CD14-positive monocyte (primary cell): ENCODE data around the gene SUGCT. TPM values are rescaled to one million over a fixed set of nuclear protein-coding genes. Genes with fewer than 3 reads are reported as not detected.
"Not testable (repeated sequence)": the region's sequence is repeated elsewhere in the genome, so short reads cannot be mapped to it uniquely, and the experiment has no call there.

Experiments used
- DNase-seq, 3 donors: peaks; one replicate each; pipeline ENCODE4 v3.0.0-alpha.2; 2011 to 2022
- H2AFZ ChIP-seq: 2 replicates; pipeline ENCODE4 v1.6.0; 2012; ENCODE audit warnings: mild to moderate bottlenecking, low read depth, low read length, inconsistent platforms; ENCODE audit not compliant: insufficient read depth, poor library complexity, severe bottlenecking
- H3K27ac ChIP-seq, 2 donors: 1 replicate in 1 of 2; 2 replicates in 1 of 2; pipeline ENCODE4 v1.5.1; 2012 to 2013; ENCODE audit warnings: low read length in 2 of 2, control low read depth in 1 of 2, inconsistent platforms in 1 of 2, low read depth in 1 of 2, mild to moderate bottlenecking in 1 of 2
- H3K27me3 ChIP-seq, 2 donors: one replicate each; pipeline versions ENCODE4 v1.6.0 to v1.6.1; 2011 to 2013; ENCODE audit warnings: low read length in 2 of 2; ENCODE audit not compliant: control insufficient read depth in 2 of 2, insufficient read depth in 2 of 2
- H3K36me3 ChIP-seq, 2 donors: replicated peaks in 1 of 2; 1 replicate in 1 of 2; 2 replicates in 1 of 2; pipeline versions ENCODE4 v1.5.1 to v1.6.1; 2012 to 2013; ENCODE audit warnings: low read length in 2 of 2, control low read depth in 1 of 2, inconsistent platforms in 1 of 2, mild to moderate bottlenecking in 1 of 2; ENCODE audit not compliant: insufficient read depth in 2 of 2, control insufficient read depth in 1 of 2
- H3K4me1 ChIP-seq, 2 donors: 1 replicate in 1 of 2; 2 replicates in 1 of 2; pipeline versions ENCODE4 v1.5.1 to v1.6.1; 2012 to 2013; ENCODE audit warnings: low read length in 2 of 2, control low read depth in 1 of 2, inconsistent platforms in 1 of 2, mild to moderate bottlenecking in 1 of 2, moderate library complexity in 1 of 2; ENCODE audit not compliant: insufficient read depth in 2 of 2, control insufficient read depth in 1 of 2
- H3K4me2 ChIP-seq: replicated peaks from 2 replicates; pipeline ENCODE3; 2012; ENCODE audit warnings: low read length, moderate library complexity, mild to moderate bottlenecking; ENCODE audit not compliant: poor library complexity, severe bottlenecking; ENCODE audit errors: extremely low read depth
- H3K4me3 ChIP-seq, 3 experiments: fragments of 200-600 bp in 1 of 3; sonication (generic) in 1 of 3; replicated peaks in 1 of 3; 1 replicate in 2 of 3; 2 replicates in 1 of 3; pipeline ENCODE4 v1.5.1; 2011 to 2013; ENCODE audit warnings: low read length in 3 of 3, mild to moderate bottlenecking in 3 of 3, control low read depth in 2 of 3, low read depth in 2 of 3, inconsistent platforms in 1 of 3, moderate library complexity in 1 of 3
- H3K79me2 ChIP-seq: 2 replicates; pipeline ENCODE4 v1.6.0; 2012; ENCODE audit warnings: mild to moderate bottlenecking, control low read depth, inconsistent platforms, low read length, moderate library complexity; ENCODE audit not compliant: insufficient read depth
- H3K9ac ChIP-seq: 2 replicates; pipeline ENCODE4 v1.6.0; 2017; ENCODE audit warnings: low read length, mild to moderate bottlenecking; ENCODE audit not compliant: insufficient read depth, poor library complexity, severe bottlenecking
- H3K9me3 ChIP-seq, 2 donors: replicated peaks in 1 of 2; 1 replicate in 1 of 2; 2 replicates in 1 of 2; pipeline versions ENCODE4 v1.5.1 to v1.6.1; 2012 to 2013; ENCODE audit warnings: low read length in 2 of 2, control low read depth in 1 of 2; ENCODE audit not compliant: control insufficient read depth in 1 of 2, insufficient read depth in 1 of 2
- H4K20me1 ChIP-seq: 2 replicates; pipeline ENCODE4 v1.6.0; 2012; ENCODE audit warnings: mild to moderate bottlenecking, low read length, control low read depth, moderate library complexity; ENCODE audit not compliant: insufficient read depth
- H3K27ac Mint-ChIP-seq, 7 donors: one replicate each; pipeline ENCODE4 v1.8.0; 2020; ENCODE audit warnings: mild to moderate bottlenecking in 7 of 7, mixed read lengths in 7 of 7, moderate library complexity in 6 of 7, inconsistent platforms in 2 of 7
- H3K27me3 Mint-ChIP-seq, 3 donors: one replicate each; pipeline ENCODE4 v1.8.0; 2021 to 2022; ENCODE audit warnings: low read depth in 3 of 3, mild to moderate bottlenecking in 3 of 3, mixed read lengths in 3 of 3, moderate library complexity in 3 of 3, inconsistent platforms in 1 of 3
- H3K36me3 Mint-ChIP-seq, 2 donors: one replicate each; pipeline ENCODE4 v1.8.0; 2020; ENCODE audit warnings: mixed read lengths in 2 of 2, inconsistent platforms in 1 of 2, mild to moderate bottlenecking in 1 of 2
- H3K4me1 Mint-ChIP-seq: one replicate; pipeline ENCODE4 v1.8.0; 2020; ENCODE audit warnings: mild to moderate bottlenecking, mixed read lengths
- H3K4me3 Mint-ChIP-seq, 2 donors: one replicate each; pipeline ENCODE4 v1.8.0; 2020; ENCODE audit warnings: mild to moderate bottlenecking in 2 of 2, mixed read lengths in 2 of 2, moderate library complexity in 1 of 2
- H3K9me3 Mint-ChIP-seq, 7 donors: one replicate each; pipeline ENCODE4 v1.8.0; 2020 to 2022; ENCODE audit warnings: mixed read lengths in 7 of 7, mild to moderate bottlenecking in 6 of 7, moderate library complexity in 6 of 7, inconsistent platforms in 2 of 7
- CTCF ChIP-seq: fragments of 200-600 bp; IDR thresholded peaks from one replicate; pipeline ENCODE4 v1.8.0; 2022; ENCODE audit warnings: antibody characterized with exemption, mild to moderate bottlenecking
- WGBS: methylation state at CpG from one replicate; pipeline ENCODE4 v1.1.5; 2013; ENCODE audit warnings: missing lambda C conversion rate; ENCODE audit not compliant: insufficient coverage; 5-methylcytosine and 5-hydroxymethylcytosine counted together
- intact Hi-C, 2 donors: fragments of 100-400 bp; cut with micrococcal nuclease; formaldehyde crosslinking; loops; one replicate each; pipeline versions ENCODE4 v1.15.0 to v1.15.1; 2023
- polyA plus RNA-seq, 3 donors: library from polyadenylated mRNA; depleted of rRNA in 1 of 3; unstranded in 2 of 3; stranded (reverse) in 1 of 3; fragments of 300-500 nt in 2 of 3; fragments of >200 nt in 1 of 3; fragmentation: Illumina TruSeq in 2 of 3; gene quantifications; 1 replicate in 2 of 3; 2 replicates in 1 of 3; pipeline ENCODE4 v1.2.3, GENCODE V29; 2012 to 2021

The SUGCT gene
- polyA plus RNA-seq, 3 donors, result not detected

DNA sequence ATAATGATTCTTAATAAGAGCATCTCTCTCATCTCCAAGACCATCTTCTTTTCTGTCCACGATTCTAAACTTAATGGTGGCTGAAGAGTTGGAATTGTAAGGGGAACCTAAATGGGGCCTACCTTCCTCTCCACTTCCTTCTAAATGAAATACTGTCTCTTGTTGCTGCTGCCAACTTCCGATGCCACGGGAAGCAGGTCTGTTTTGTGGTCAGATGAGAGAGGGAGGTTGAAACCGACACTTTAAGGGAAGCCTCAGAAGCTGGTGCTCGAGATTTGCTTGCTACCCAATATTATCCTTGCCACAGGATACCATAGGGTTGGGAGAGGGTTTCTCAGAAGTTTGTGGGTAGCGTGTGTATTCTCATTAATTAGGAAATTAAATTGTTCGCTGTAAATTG is 464.1 kb downstream of the SUGCT start:
- H3K36me3 ChIP-seq, result no peaks in the 10 kb centered on the region
- whole genome bisulfite sequencing, result no CpG with 5 or more reads among the region's 7 CpGs
- no peak overlapping the region for H3K9ac ChIP-seq
- H4K20me1 ChIP-seq, result no peaks in the 10 kb centered on the region
- H3K27me3 Mint-ChIP-seq, result peaks cover 0 to 2% (median 0%) of the 10 kb centered on the region in 3 donors
- peaks cover 0 to 4% of the 10 kb centered on the region in 2 donors for H3K9me3 ChIP-seq
- DNase-seq, result peak; percentile 16 to 23 (median 21)
- H3K9me3 Mint-ChIP-seq, result peaks cover 3 to 7% (median 6%) of the 10 kb centered on the region in 7 donors
- no peak for TF ChIP-seq CTCF
- no peaks in the 10 kb centered on the region for H3K27me3 ChIP-seq
- peaks cover 19 to 20% of the 10 kb centered on the region in 2 donors for H3K4me1 ChIP-seq
- H3K27ac ChIP-seq, result peak overlapping the region in 1 of 2 donors; percentile 6
- H3K79me2 ChIP-seq, result no peaks in the 10 kb centered on the region
- peak overlapping the region; percentile 0 for H2AFZ ChIP-seq
- H3K4me2 ChIP-seq, result peak overlapping the region; percentile 24
- H3K27ac Mint-ChIP-seq, result peak overlapping the region; percentile 25 to 87 (median 64)
- intact Hi-C loops, result no loop called here
- H3K4me3 ChIP-seq, result peak overlapping the region in 1 of 3 experiments; percentile 26
- no peaks in the 10 kb centered on the region for H3K36me3 Mint-ChIP-seq
- H3K4me1 Mint-ChIP-seq, result peaks cover 26% of the 10 kb centered on the region
- H3K4me3 Mint-ChIP-seq, result peak overlapping the region; percentile 48 to 80

- H3K9ac ChIP-seq, result no peak overlapping the region
- H3K4me2 ChIP-seq, result peak overlapping the region; percentile 24
- no peak overlapping the region for H3K27ac ChIP-seq
- intact Hi-C loops, result loop anchor here (5.0 kb wide), 3 partner anchors 88 to 368 kb away; no protein-coding TSS in a partner anchor
- H3K36me3 Mint-ChIP-seq, result no peaks in the 10 kb centered on the region
- H2AFZ ChIP-seq, result no peak overlapping the region
- H3K27me3 ChIP-seq, result no peaks in the 10 kb centered on the region
- no peaks in the 10 kb centered on the region for H4K20me1 ChIP-seq
- no peaks in the 10 kb centered on the region for H3K36me3 ChIP-seq
- DNase-seq, result peak; percentile 20 to 31 (median 21)
- no peaks in the 10 kb centered on the region for H3K79me2 ChIP-seq
- peaks cover 20 to 22% of the 10 kb centered on the region in 2 donors for H3K4me1 ChIP-seq
- H3K4me1 Mint-ChIP-seq, result peaks cover 29% of the 10 kb centered on the region
- peak overlapping the region in 3 of 7 donors; percentile 2 to 26 (median 3) for H3K27ac Mint-ChIP-seq
- H3K9me3 Mint-ChIP-seq, result peaks cover 3 to 7% (median 6%) of the 10 kb centered on the region in 7 donors
- H3K4me3 Mint-ChIP-seq, result peak overlapping the region in 1 of 2 donors; percentile 44
- 13% methylated on average over 5 of the region's 5 CpGs for WGBS
- peaks cover 0 to 2% (median 0%) of the 10 kb centered on the region in 3 donors for H3K27me3 Mint-ChIP-seq
- TF ChIP-seq CTCF, result no peak
- peak overlapping the region in 1 of 3 experiments; percentile 26 for H3K4me3 ChIP-seq
- peaks cover 0 to 4% of the 10 kb centered on the region in 2 donors for H3K9me3 ChIP-seq
Observed at GRCh38 chr7:40599836-40600235, 465.0 kb downstream of the SUGCT start.

DNA sequence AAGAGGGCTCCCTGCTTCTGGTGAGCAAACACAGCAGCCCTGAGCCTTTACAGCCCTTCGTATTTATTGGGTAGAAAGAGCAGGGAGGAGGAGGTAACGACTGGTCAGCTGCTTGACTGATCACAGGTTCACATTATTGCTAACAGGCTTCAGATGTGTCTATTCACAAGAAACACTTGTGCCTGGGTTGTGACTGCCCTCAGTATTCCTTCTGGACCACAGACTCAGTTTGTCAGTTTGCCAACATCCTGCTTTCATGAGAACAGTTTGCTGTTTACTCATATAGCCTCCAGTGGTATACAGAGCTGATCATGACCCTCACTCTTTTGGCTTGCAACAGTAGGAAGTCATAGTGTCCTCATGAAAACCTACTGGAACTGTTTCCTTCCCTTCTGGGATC is 467.5 kb downstream of the SUGCT start:
- peaks cover 29% of the 10 kb centered on the region for H3K4me1 Mint-ChIP-seq
- H3K27me3 ChIP-seq, H3K4me2 ChIP-seq, H2AFZ ChIP-seq, H3K9me3 Mint-ChIP-seq, H3K27me3 Mint-ChIP-seq, DNase-seq, H3K36me3 Mint-ChIP-seq, H3K9ac ChIP-seq, H4K20me1 ChIP-seq, H3K36me3 ChIP-seq, H3K4me3 ChIP-seq, H3K27ac ChIP-seq, H3K27ac Mint-ChIP-seq, H3K79me2 ChIP-seq, H3K9me3 ChIP-seq, H3K4me3 Mint-ChIP-seq: not testable (repeated sequence)
- intact Hi-C loops, result loop anchor here (5.0 kb wide), 3 partner anchors 90 to 370 kb away; no protein-coding TSS in a partner anchor
- no CpG with 5 or more reads among the region's 2 CpGs for WGBS
- peaks cover 20 to 22% of the 10 kb centered on the region in 2 donors for H3K4me1 ChIP-seq
